Measurements from ENCODE around the gene SLC35F6.

The SLC35F6 gene

DNA sequence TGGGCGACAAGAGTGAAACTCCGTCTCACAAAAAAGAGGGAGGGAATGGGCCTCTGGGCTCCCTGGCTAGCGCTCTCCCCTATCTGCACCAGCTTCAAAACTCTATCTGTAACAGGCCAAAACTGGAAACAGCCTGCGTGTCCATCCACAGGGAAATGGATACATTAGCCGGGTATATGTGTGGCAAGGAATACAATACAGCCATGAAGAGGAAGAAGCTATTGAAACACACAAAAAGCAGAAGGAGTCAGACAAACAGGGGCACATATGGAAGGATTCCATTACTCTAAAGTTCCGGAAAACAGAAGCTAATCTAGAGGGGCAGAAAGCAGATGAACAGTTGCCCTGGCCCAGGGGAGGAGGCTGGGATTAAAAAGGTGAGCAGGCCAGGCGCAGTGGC lies 24.6 kb upstream of the SLC35F6 start:
- TF ChIP-seq, protein P1, sequence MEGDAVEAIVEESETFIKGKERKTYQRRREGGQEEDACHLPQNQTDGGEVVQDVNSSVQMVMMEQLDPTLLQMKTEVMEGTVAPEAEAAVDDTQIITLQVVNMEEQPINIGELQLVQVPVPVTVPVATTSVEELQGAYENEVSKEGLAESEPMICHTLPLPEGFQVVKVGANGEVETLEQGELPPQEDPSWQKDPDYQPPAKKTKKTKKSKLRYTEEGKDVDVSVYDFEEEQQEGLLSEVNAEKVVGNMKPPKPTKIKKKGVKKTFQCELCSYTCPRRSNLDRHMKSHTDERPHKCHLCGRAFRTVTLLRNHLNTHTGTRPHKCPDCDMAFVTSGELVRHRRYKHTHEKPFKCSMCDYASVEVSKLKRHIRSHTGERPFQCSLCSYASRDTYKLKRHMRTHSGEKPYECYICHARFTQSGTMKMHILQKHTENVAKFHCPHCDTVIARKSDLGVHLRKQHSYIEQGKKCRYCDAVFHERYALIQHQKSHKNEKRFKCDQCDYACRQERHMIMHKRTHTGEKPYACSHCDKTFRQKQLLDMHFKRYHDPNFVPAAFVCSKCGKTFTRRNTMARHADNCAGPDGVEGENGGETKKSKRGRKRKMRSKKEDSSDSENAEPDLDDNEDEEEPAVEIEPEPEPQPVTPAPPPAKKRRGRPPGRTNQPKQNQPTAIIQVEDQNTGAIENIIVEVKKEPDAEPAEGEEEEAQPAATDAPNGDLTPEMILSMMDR (IDR thresholded peaks at IDR 0.05; ENCODE audit: low read depth, low read length), result no peak
- H3K4me3 ChIP-seq (ENCODE audit: low read depth, low read length), result no peak overlapping the region

DNA sequence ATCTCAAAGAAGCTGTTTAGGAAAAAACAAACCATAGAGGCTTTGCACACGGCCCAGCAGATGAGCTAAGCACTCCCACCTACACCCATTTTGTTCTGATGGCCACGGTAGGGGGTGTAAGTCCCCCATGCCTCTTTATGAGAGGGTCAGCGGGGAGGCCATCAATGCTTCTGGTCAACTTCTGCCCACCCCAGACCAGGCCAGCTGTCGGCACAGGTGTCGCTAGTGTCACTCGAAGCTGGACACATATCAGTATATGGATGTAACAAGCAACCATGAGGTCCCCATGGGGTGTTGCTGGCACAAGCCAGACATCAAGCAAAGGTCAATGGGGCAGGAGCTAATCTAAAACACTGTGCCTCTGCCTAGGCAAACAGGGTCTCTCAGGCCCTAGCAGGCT lies 23.7 kb upstream of the SLC35F6 start:
- TF ChIP-seq, protein P1 (IDR thresholded peaks at IDR 0.05; ENCODE audit: low read depth, low read length), result no peak
- H3K4me3 ChIP-seq (ENCODE audit: low read depth, low read length), result no peak overlapping the region

DNA sequence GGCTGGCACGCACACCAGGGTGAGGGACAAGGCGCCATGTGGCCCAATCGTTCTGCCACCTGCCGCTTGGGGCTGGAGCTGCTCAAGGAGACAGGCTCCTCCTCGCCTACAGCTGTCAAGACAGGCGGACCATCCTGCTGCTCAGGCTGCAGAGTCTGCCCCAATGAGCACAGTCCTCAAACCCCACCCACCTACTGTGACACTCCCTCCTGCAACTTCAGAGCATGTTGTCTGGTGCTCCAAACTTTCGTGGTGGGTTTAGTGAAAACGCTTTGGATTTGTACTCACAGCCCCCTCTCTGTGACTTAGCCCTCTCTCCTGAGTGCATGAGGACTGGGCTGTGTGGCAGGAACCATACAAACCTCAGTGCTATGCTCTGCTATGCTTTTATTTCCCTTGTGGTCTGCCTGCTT lies 23.2 kb upstream of the SLC35F6 start:
- TF ChIP-seq, protein P1 (IDR thresholded peaks at IDR 0.05; ENCODE audit: low read depth, low read length), result no peak
- no peak overlapping the region for H3K4me3 ChIP-seq (ENCODE audit: low read depth, low read length)

DNA sequence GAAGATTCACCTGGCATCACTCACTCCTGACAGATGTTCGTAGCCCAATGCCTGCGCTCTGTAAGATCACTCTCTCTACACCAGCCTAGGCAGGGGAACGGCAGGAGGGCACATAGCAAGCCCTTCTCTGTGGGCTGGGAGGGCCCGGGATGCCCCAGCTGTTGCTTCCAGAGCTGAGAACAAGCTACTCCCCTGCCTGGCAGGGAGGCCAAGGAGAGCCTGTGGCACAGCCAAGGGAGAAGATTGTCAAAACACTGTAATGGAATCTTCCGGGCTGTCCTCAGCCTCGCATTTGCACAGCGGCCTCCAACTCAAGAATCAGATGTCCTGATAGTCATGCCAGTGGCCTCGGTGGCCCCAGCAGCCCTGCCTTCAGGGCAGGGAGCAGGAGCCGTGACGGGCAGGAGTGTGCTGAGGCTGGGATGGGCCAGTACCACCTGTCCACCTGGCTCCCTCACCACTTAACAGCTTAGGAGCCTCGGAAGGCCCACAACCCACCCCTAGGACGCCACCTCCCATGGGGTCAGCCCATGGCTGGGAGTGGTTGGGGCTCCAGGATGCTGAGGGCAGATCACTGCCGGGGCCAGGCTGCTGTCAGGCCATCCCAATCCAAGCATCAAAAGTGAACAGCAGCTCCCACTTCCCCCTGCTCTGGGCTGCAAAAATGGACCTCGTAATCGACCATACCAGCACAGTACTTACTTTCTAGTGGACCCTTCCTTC lies 21.9 kb upstream of the SLC35F6 start:
- TF ChIP-seq, protein P1 (IDR thresholded peaks at IDR 0.05; ENCODE audit: low read depth, low read length), result no peak
- H3K4me3 ChIP-seq (ENCODE audit: low read depth, low read length), result no peak overlapping the region

DNA sequence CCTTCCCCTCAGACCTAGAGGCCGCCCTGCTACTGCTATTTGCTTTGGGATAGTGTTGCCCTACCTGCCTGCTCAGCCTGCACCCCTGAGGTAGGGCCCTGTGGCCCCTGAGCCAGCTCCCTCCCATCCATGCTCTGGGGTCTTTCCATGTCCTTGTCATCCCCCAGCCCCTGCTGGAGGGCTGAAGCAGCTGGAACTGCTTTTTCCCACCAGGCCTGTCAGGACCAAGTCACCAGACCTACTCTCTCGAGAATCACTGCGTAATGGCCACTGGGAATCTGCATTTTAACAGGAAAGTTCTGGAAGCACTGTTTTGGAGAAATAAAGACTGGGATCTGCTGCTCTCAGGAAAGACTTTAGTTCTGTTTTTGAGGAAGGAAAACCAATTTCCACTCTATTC lies 20.2 kb upstream of the SLC35F6 start:
- TF ChIP-seq, protein P1 (IDR thresholded peaks at IDR 0.05; ENCODE audit: low read depth, low read length), result no peak
- H3K4me3 ChIP-seq (ENCODE audit: low read depth, low read length), result no peak overlapping the region

DNA sequence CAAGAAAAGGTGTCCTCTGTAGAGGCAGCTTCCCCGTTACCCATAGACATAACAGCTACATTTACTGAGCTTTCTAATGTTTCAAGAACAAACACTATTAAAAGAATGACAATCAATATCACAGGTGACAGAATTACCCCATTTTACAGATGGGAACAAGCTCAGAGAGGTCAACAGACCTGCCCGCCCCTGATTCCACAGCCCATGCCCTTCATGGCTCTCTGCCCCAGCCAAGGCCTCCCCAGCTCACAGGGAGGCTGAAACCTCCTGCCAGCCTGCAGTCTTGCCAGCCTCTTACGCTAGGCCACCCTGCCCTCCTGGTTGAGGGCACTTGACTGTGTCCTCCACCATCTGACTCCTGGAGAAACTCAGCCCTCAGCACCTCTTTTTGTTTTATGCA lies 19.1 kb upstream of the SLC35F6 start:
- TF ChIP-seq, protein P1 (IDR thresholded peaks at IDR 0.05; ENCODE audit: low read depth, low read length), result no peak
- no peak overlapping the region for H3K4me3 ChIP-seq (ENCODE audit: low read depth, low read length)

DNA sequence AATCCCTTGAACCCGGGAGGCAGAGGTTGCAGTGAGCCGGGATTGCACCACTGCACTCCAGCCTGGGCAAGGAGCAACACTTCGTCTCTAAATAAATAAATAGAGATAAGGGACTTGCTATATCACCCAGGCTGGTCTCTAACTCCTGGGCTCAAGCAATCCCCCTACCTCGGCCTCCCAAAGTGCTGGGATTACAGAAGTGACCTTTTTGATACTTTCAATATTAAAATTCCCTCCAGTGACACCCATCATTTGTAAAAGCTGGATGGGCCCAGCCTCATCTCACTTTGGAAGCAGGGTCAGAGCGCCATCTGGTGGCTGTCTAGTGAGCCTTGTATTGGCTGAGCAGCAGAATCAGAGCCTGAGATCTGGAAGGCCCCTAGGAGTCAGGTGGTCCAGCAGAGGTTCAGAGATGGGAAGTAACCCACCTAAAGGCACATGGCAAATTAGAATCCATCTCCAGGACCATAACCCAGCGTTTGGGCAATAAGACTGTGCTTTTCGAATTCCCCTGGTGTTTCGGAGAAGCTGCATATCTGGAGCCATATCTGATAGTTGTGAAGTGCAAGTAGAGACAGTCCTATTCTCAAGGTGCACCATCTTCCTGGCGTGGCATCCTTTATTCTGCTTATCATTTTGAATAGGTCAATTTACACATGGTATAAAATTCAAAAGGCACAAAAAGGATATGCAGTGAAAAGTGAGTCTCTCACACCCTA lies 18.3 kb upstream of the SLC35F6 start:
- TF ChIP-seq, protein P1 (IDR thresholded peaks at IDR 0.05; ENCODE audit: low read depth, low read length), result peak; percentile 92
- H3K4me3 ChIP-seq (ENCODE audit: low read depth, low read length), result no peak overlapping the region

Data from WI38 (cell line).